Calu3 (cell line): Measurements from ENCODE around the gene IFT25. TPM values are rescaled to one million over a fixed set of nuclear protein-coding genes. Genes with fewer than 3 reads are reported as not detected.
A peak's percentile ranks its signal among the peaks of the same experiment; 100 is the strongest.
"Not testable (repeated sequence)": the region's sequence is repeated elsewhere in the genome, so short reads cannot be mapped to it uniquely, and the experiment has no call there.

Source experiments
- BruUV-seq: library from RNA; stranded (reverse); fragments of 400-500 nt; replicated peaks from 2 replicates; lab custom pipeline; 2021; lab: Mats Ljungman, UMichigan
- CTCF ChIA-PET: fragments of 300-600 bp; sonication (Branson Sonifier 250); formaldehyde crosslinking; loops from one replicate; lab custom pipeline; 2022; ENCODE audit warnings: antibody characterized with exemption; lab: Charles Lee
- DNase-seq: peaks from one replicate; pipeline ENCODE4 v3.0.0; 2022
- H3K27ac Mint-ChIP-seq: one replicate; pipeline ENCODE4 v1.8.0; 2022; ENCODE audit warnings: mixed read lengths; ENCODE audit not compliant: unreplicated experiment
- H3K27me3 Mint-ChIP-seq: one replicate; pipeline ENCODE4 v1.8.0; 2022; ENCODE audit warnings: mixed read lengths; ENCODE audit not compliant: unreplicated experiment
- H3K36me3 Mint-ChIP-seq: one replicate; pipeline ENCODE4 v1.8.0; 2022; ENCODE audit warnings: mild to moderate bottlenecking, moderate library complexity, mixed read lengths; ENCODE audit not compliant: insufficient read depth, unreplicated experiment
- H3K4me1 Mint-ChIP-seq: one replicate; pipeline ENCODE4 v1.8.0; 2022; ENCODE audit warnings: mild to moderate bottlenecking, low read depth, mixed read lengths; ENCODE audit not compliant: unreplicated experiment
- H3K4me3 Mint-ChIP-seq: one replicate; pipeline ENCODE4 v1.8.0; 2022; ENCODE audit warnings: mild to moderate bottlenecking, low read depth, moderate library complexity, mixed read lengths; ENCODE audit not compliant: unreplicated experiment
- H3K9me3 Mint-ChIP-seq: one replicate; pipeline ENCODE4 v1.8.0; 2022; ENCODE audit warnings: low read depth, mixed read lengths; ENCODE audit not compliant: unreplicated experiment
- intact Hi-C: fragments of 100-400 bp; cut with micrococcal nuclease; formaldehyde crosslinking; loops from one replicate; pipeline ENCODE4 v1.10.0; 2022; ENCODE audit not compliant: unreplicated experiment
- total RNA-seq: library from RNA; stranded (reverse); gene quantifications from 2 replicates; pipeline ENCODE4 v1.2.3, GENCODE V29; 2022
- TF ChIP-seq, protein P1 (sequence below): fragments of 200-600 bp; IDR thresholded peaks from one replicate; pipeline ENCODE4 v1.8.0; 2022; ENCODE audit warnings: antibody characterized with exemption; ENCODE audit not compliant: unreplicated experiment

Gene IFT25
- total RNA-seq, 1 experiment from 2014 or later = 30.0 TPM

DNA sequence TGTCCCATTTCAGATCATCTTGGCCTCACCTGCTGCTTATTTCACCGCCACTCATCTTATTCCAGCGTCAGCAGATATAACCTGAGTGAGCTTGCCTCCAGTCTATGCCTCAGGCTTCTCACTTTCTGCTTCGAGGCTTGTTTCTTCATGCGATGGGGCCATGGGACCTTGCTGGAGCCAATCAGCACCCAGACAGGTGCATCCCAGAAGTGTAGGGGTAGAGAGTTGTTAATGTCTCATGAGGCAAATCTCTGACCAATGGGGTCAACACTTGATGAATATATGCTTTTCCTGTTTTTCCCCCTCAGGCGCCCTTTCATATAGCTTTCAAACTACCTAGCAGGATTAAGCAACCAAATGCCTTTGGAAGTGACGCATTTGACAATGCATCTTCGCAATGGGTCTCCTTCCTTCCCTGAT is 55.0 kb downstream of the IFT25 start:
- H3K27ac Mint-ChIP-seq = no peak overlapping the region
- H3K36me3 Mint-ChIP-seq = peaks cover 17% of the 10 kb centered on the region
- TF ChIP-seq, protein P1, sequence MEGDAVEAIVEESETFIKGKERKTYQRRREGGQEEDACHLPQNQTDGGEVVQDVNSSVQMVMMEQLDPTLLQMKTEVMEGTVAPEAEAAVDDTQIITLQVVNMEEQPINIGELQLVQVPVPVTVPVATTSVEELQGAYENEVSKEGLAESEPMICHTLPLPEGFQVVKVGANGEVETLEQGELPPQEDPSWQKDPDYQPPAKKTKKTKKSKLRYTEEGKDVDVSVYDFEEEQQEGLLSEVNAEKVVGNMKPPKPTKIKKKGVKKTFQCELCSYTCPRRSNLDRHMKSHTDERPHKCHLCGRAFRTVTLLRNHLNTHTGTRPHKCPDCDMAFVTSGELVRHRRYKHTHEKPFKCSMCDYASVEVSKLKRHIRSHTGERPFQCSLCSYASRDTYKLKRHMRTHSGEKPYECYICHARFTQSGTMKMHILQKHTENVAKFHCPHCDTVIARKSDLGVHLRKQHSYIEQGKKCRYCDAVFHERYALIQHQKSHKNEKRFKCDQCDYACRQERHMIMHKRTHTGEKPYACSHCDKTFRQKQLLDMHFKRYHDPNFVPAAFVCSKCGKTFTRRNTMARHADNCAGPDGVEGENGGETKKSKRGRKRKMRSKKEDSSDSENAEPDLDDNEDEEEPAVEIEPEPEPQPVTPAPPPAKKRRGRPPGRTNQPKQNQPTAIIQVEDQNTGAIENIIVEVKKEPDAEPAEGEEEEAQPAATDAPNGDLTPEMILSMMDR = no peak
- H3K4me1 Mint-ChIP-seq = peaks cover 12% of the 10 kb centered on the region
- H3K4me3 Mint-ChIP-seq = peak overlapping the region; percentile 92
- no TSS peak for BruUV-seq
- CTCF ChIA-PET = no interaction called here
- H3K9me3 Mint-ChIP-seq = no peaks in the 10 kb centered on the region
- H3K27me3 Mint-ChIP-seq = peaks cover 8% of the 10 kb centered on the region
- DNase-seq = no peak
- intact Hi-C loops = no loop called here

DNA sequence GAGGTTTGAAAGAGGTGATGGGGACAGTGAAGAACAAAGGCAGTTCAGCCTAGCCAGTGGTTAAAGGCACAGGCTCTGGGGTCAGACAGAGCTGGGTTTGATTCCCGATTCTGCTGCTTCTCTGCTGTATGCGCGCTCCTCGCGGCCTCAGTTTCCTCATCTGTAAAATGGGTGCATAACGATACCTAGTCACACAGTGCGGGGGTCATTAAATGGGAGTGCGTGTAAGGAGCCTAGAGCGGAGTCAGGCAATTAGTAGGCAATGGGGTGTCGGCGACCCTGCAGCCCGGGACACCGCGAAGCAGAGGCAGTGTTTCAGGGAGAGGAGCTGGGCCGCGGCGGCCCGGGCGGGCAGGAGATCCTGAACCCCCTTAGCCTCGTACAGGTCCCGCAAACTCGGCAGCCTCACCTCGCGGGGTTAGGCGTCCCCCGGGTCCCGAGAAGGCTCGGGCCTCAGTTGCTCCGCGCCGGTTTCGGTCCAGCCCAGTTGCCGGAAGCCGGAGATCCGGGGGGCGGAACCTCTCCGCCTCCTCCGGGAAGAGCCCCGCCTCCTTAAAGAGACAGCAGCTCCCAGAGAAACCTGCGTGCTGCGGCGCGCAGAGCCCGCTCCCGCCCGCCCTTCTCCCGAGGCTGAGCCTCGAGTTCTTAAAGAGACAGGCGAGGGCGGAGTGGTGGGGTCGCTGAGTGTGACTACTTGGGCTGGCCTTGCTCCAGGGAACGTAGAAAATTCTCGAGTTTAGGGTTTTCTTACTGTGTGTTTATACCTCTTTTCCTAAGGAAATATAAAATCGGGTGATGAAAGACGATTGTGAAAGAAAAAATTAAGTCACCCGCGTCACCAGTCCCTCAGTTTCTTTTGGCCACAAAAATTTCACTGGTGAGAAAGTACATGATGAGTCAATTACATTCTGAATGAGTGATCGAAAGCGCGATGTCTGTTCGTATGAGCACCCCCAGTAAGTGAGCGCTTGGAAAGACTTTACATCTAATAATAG is 55.9 kb downstream of the IFT25 start, which contains the start of gene YIPF1:
Gene YIPF1 (minus strand): TSS at position 494 of the 995 bp plus-strand sequence. CDS start 860 bp downstream, outside the sequence.
- peak; percentile 88 for DNase-seq
- intact Hi-C loops = no loop called here
- peak within 1 kb of the TSS; percentile 96 for H3K27ac Mint-ChIP-seq
- TF ChIP-seq, protein P1 = no peak
- peaks cover 12% of the 10 kb centered on the region for H3K4me1 Mint-ChIP-seq
- peaks cover 17% of the 10 kb centered on the region for H3K36me3 Mint-ChIP-seq
- no TSS peak for BruUV-seq
- CTCF ChIA-PET = interaction anchor here (0.8 to 0.9 kb wide), 2 partner anchors 11 to 56 kb away, joined by 3 to 8 read pairs; partner anchors contain the start of gene IFT25
- H3K9me3 Mint-ChIP-seq = no peaks in the 10 kb centered on the region
- no peaks in the 10 kb centered on the region for H3K27me3 Mint-ChIP-seq
- H3K4me3 Mint-ChIP-seq = peak within 1 kb of the TSS; percentile 92

DNA sequence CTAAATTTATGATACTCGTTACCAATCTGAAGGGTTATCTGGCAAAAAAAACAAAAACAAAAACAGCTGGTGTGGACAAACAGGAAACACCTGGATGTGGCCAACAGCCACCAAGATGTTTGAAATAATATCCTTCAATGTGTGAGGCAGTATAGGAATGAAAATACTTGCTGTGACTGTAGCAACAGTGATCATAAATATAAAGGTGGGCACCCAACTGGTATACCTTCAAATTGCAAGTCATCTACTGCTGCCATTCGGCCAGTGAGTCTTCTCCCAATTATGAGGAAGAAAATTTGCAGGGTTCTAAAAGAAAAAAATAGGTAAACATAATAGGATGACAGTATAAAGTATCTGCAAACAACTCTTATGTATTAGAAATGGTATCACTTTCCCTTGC is 56.8 kb downstream of the IFT25 start:
- Mint-ChIP-seq H3K9me3 (no peaks in the 10 kb centered on the region), H3K4me3 (peak overlapping the region; percentile 92), H3K36me3 (peaks cover 17% of the 10 kb centered on the region), H3K27ac (peak overlapping the region; percentile 96), H3K4me1 (peaks cover 12% of the 10 kb centered on the region), H3K27me3 (no peaks in the 10 kb centered on the region)
- CTCF ChIA-PET = no interaction called here
- no TSS peak for BruUV-seq
- TF ChIP-seq, protein P1 = no peak
- DNase-seq = no peak
- intact Hi-C loops = no loop called here

DNA sequence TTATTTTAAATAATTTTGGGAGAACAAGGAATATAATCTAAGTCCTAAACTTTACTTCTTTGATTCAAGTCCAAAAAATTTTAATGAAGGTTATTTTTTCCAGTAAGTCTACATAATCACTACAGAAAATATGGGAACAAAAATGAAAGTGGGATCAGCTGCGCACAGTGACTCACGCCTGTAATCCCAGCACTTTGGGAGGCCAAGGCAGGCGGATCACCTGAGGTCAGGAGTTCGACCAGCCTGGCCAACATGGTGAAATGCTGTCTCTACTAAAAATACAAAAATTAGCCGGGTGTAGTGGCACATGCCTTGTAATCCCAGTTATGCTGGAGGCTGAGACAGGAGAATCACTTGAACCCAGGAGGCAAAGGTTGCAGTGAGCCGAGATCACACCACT is 61.9 kb downstream of the IFT25 start:
- H3K9me3 Mint-ChIP-seq, intact Hi-C loops, H3K36me3 Mint-ChIP-seq, DNase-seq, H3K27me3 Mint-ChIP-seq, H3K4me3 Mint-ChIP-seq, H3K27ac Mint-ChIP-seq, CTCF ChIA-PET, BruUV-seq, H3K4me1 Mint-ChIP-seq: not testable (repeated sequence)

DNA sequence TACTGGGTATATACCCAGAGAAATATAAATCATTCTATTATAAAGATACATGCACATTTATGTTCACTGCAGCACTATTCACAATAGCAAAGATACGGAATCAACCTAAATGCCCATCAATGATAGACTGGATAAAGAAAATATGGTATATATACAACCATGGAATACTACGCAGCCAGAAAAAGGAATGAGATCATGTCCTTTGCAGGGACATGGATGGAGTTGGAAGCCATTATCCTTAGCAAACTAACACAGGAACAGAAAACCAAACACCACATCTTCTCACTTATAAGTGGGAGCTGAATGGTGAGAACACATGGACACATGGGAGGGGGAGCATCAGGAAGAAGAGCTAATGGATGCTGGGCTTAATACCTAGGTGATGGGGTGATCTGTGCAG is 63.6 kb downstream of the IFT25 start:
- CTCF ChIA-PET = interaction anchor here (0.7 kb wide), 1 partner anchor 507 kb away, joined by 3 read pairs; no protein-coding TSS in a partner anchor
- H3K4me3 Mint-ChIP-seq, H3K27me3 Mint-ChIP-seq, DNase-seq, BruUV-seq, H3K27ac Mint-ChIP-seq, H3K4me1 Mint-ChIP-seq, H3K9me3 Mint-ChIP-seq, intact Hi-C loops, H3K36me3 Mint-ChIP-seq: not testable (repeated sequence)
